Smooth muscle cell (in vitro differentiated cells): ENCODE data around the gene ZNRF3. TPM values are rescaled to one million over a fixed set of nuclear protein-coding genes. Genes with fewer than 3 reads are reported as not detected.

Experiments
- DNase-seq: peaks from one replicate; lab custom pipeline; 2025; ENCODE audit not compliant: unreplicated experiment; lab: John Stamatoyannopoulos, UW
- H2AFZ ChIP-seq: fragments of 200-600 bp; sonication (generic); 2 replicates; pipeline ENCODE4 v1.6.0; 2016; ENCODE audit warnings: antibody characterized with exemption, low read depth, mild to moderate bottlenecking
- H3F3A ChIP-seq: fragments of 200-600 bp; sonication (generic); 2 replicates; pipeline ENCODE4 v1.6.0; 2017; ENCODE audit warnings: antibody characterized with exemption, low read depth
- H3K27ac ChIP-seq: fragments of 200-600 bp; sonication (generic); 2 replicates; pipeline ENCODE4 v1.5.1; 2016; ENCODE audit warnings: low read depth, mild to moderate bottlenecking
- H3K27me3 ChIP-seq: fragments of 200-600 bp; sonication (generic); 2 replicates; pipeline ENCODE4 v1.6.1; 2016; ENCODE audit warnings: low read depth, mild to moderate bottlenecking
- H3K36me3 ChIP-seq: fragments of 200-600 bp; sonication (generic); 2 replicates; pipeline ENCODE4 v1.5.1; 2016; ENCODE audit warnings: low read depth
- H3K4me1 ChIP-seq: fragments of 200-600 bp; sonication (generic); 2 replicates; pipeline ENCODE4 v1.5.1; 2016; ENCODE audit warnings: low read depth
- H3K4me2 ChIP-seq: fragments of 200-600 bp; sonication (generic); 2 replicates; pipeline ENCODE4 v1.6.0; 2016; ENCODE audit warnings: mild to moderate bottlenecking
- H3K4me3 ChIP-seq: fragments of 200-600 bp; sonication (generic); 2 replicates; pipeline ENCODE4 v1.5.1; 2016; ENCODE audit warnings: mild to moderate bottlenecking
- H3K79me2 ChIP-seq: fragments of 200-600 bp; sonication (generic); 2 replicates; pipeline ENCODE4 v1.6.0; 2016; ENCODE audit warnings: low read depth, mild to moderate bottlenecking
- H3K9ac ChIP-seq: fragments of 200-600 bp; sonication (generic); 2 replicates; pipeline ENCODE4 v1.6.0; 2016; ENCODE audit warnings: low read depth
- H3K9me3 ChIP-seq: fragments of 200-600 bp; sonication (generic); replicated peaks from 2 replicates; pipeline ENCODE4 v1.5.1; 2016; ENCODE audit warnings: low read depth
- H4K20me1 ChIP-seq: fragments of 200-600 bp; sonication (generic); 2 replicates; pipeline ENCODE4 v1.6.0; 2016; ENCODE audit warnings: low read depth
- CTCF ChIP-seq: fragments of 200-600 bp; sonication (generic); IDR thresholded peaks from 2 replicates; pipeline ENCODE4 v1.5.1; 2017; ENCODE audit warnings: borderline replicate concordance, mild to moderate bottlenecking, antibody characterized with exemption; ENCODE audit not compliant: insufficient read depth, poor library complexity, severe bottlenecking
- WGBS: methylation state at CpG from one replicate; pipeline ENCODE4 v1.1.7; 2016; ENCODE audit warnings: low lambda C conversion rate; 5-methylcytosine and 5-hydroxymethylcytosine counted together
- polyA plus RNA-seq: library from polyadenylated mRNA; unstranded; fragments of >200 nt; fragmentation: Nextera tagmentation; extraction: Ambion mirVana; gene quantifications from 2 replicates; pipeline ENCODE4 v1.2.1, GENCODE V29; 2016
- total RNA-seq: library from RNA; depleted of rRNA; stranded (reverse); fragments of >200 nt; gene quantifications from 2 replicates; pipeline ENCODE4 v1.2.3, GENCODE V29; 2014

ZNRF3 gene
- total and polyA plus RNA-seq, 2 experiments from 2014 or later: 4.7 to 5.5 TPM

- no peak overlapping the region for H3K4me2 ChIP-seq
- peaks cover 4% of the 10 kb centered on the region for H3K27me3 ChIP-seq
- no peak overlapping the region for H3K9ac ChIP-seq
- TF ChIP-seq CTCF: no peak
- WGBS: 68% methylated on average over 13 of the region's 13 CpGs
- H3K27ac ChIP-seq: no peak overlapping the region
- H2AFZ ChIP-seq: no peak overlapping the region
- no peak for DNase-seq
- H4K20me1 ChIP-seq: no peaks in the 10 kb centered on the region
- H3K79me2 ChIP-seq: no peaks in the 10 kb centered on the region
- H3F3A ChIP-seq: no peaks in the 10 kb centered on the region
- no peaks in the 10 kb centered on the region for H3K9me3 ChIP-seq
- peaks cover 11% of the 10 kb centered on the region for H3K4me1 ChIP-seq
- H3K36me3 ChIP-seq: no peaks in the 10 kb centered on the region
- no peak overlapping the region for H3K4me3 ChIP-seq
Measured at GRCh38 chr22:29096736-29097669, 213.6 kb downstream of the ZNRF3 start.

GRCh38 chr22:29098296-29098695 lies 214.9 kb downstream of the ZNRF3 start:
- Histone ChIP-seq H3K27me3 (peaks cover 4% of the 10 kb centered on the region), H3K4me3 (no peak overlapping the region), H3K36me3 (no peaks in the 10 kb centered on the region), H3K9ac (no peak overlapping the region), H3K27ac (no peak overlapping the region), H2AFZ (no peak overlapping the region), H3F3A (no peaks in the 10 kb centered on the region), H3K4me2 (no peak overlapping the region), H4K20me1 (no peaks in the 10 kb centered on the region), H3K4me1 (peaks cover 20% of the 10 kb centered on the region), H3K9me3 (no peaks in the 10 kb centered on the region), H3K79me2 (no peaks in the 10 kb centered on the region)
- no peak for TF ChIP-seq CTCF
- 85% methylated on average over 2 of the region's 2 CpGs for WGBS
- no peak for DNase-seq

- Histone ChIP-seq H3K9me3 (no peaks in the 10 kb centered on the region), H3K4me3 (no peak overlapping the region), H4K20me1 (no peaks in the 10 kb centered on the region), H3K79me2 (no peaks in the 10 kb centered on the region), H3K27ac (no peak overlapping the region), H2AFZ (no peak overlapping the region), H3K36me3 (no peaks in the 10 kb centered on the region), H3K27me3 (peaks cover 4% of the 10 kb centered on the region), H3F3A (no peaks in the 10 kb centered on the region), H3K9ac (no peak overlapping the region), H3K4me2 (no peak overlapping the region), H3K4me1 (peaks cover 23% of the 10 kb centered on the region)
- TF ChIP-seq CTCF: no peak
- WGBS: 97% methylated on average over 2 of the region's 2 CpGs
- DNase-seq: no peak
Measured at GRCh38 chr22:29102300-29102699, 218.9 kb downstream of the ZNRF3 start.
